ENCODE results near the gene TSPEAR. TPM values are rescaled to one million over a fixed set of nuclear protein-coding genes. Genes with fewer than 3 reads are reported as not detected.

Gene TSPEAR
- total RNA-seq, 1 experiment from 2014 or later: 2.1 TPM

GRCh38 chr21:44654576-44655175, 56.7 kb downstream of the TSPEAR start, which contains the start of gene KRTAP12-4 (continued):
- TF ChIP-seq ESRRA (CRISPR knock-in tag; IDR thresholded peaks at IDR 0.05; ENCODE audit: borderline replicate concordance) (no peak), ELF4 (CRISPR knock-in tag; IDR thresholded peaks at IDR 0.05; ENCODE audit: low read depth) (no peak), SOX15 (CRISPR knock-in tag; IDR thresholded peaks at IDR 0.05) (no peak), AFF4 (CRISPR knock-in tag; IDR thresholded peaks at IDR 0.05; ENCODE audit: borderline replicate concordance) (no peak)

- DNase-seq (ENCODE audit: low spot score) (no peak), ATAC-seq (no peak)
- Mint-ChIP-seq H3K27ac (no peak overlapping the region), H3K9me3 (peaks cover 24% of the 10 kb centered on the region), H3K27me3 (ENCODE audit: low read depth) (peaks cover 10% of the 10 kb centered on the region), H3K4me3 (no peak overlapping the region), H3K4me1 (peaks cover 12% of the 10 kb centered on the region), H3K36me3 (peaks cover 23% of the 10 kb centered on the region)
- TF ChIP-seq NFATC4 (CRISPR knock-in tag; IDR thresholded peaks at IDR 0.05) (no peak), TEAD4 (CRISPR knock-in tag; IDR thresholded peaks at IDR 0.05) (no peak), TEAD1 (CRISPR knock-in tag; IDR thresholded peaks at IDR 0.05) (no peak), USF1 (CRISPR knock-in tag; IDR thresholded peaks at IDR 0.05) (no peak), ZNF423 (CRISPR knock-in tag; IDR thresholded peaks at IDR 0.05) (no peak), OVOL2 (CRISPR knock-in tag; IDR thresholded peaks at IDR 0.05; ENCODE audit: borderline replicate concordance) (no peak), GTF2I (CRISPR knock-in tag; conservative IDR thresholded peaks at IDR 0.05) (no peak), ZMAT4 (CRISPR knock-in tag; IDR thresholded peaks at IDR 0.05) (no peak), PRRX2 (CRISPR knock-in tag; IDR thresholded peaks at IDR 0.05) (no peak), ATF3 (CRISPR knock-in tag; conservative IDR thresholded peaks at IDR 0.05) (no peak), ATF1 (CRISPR knock-in tag; IDR thresholded peaks at IDR 0.05) (no peak), ELF4 (CRISPR knock-in tag; IDR thresholded peaks at IDR 0.05; ENCODE audit: low read depth) (no peak), NR3C1 (CRISPR knock-in tag; conservative IDR thresholded peaks at IDR 0.05; ENCODE audit: low read depth) (no peak), ATF2 (CRISPR knock-in tag; IDR thresholded peaks at IDR 0.05; ENCODE audit: borderline replicate concordance, low read depth) (no peak), IRF1 (CRISPR knock-in tag; IDR thresholded peaks at IDR 0.05) (no peak), ZNF232 (CRISPR knock-in tag; IDR thresholded peaks at IDR 0.05) (no peak), ZNF263 (CRISPR knock-in tag; IDR thresholded peaks at IDR 0.05; ENCODE audit: low read depth) (no peak), KAT7 (CRISPR knock-in tag; IDR thresholded peaks at IDR 0.05; ENCODE audit: borderline replicate concordance) (no peak)
- ChIA-PET CTCF (interaction anchor here (1.1 to 1.4 kb wide), 2 partner anchors 32 to 95 kb away, joined by 3 to 4 read pairs; no protein-coding TSS in a partner anchor), POLR2A (no interaction called here)
Measured at GRCh38 chr21:44653656-44654575, 57.5 kb downstream of the TSPEAR start.
